Measurements from ENCODE around the gene AK1. TPM values are rescaled to one million over a fixed set of nuclear protein-coding genes. Genes with fewer than 3 reads are reported as not detected.
A peak's percentile ranks its signal among the peaks of the same experiment; 100 is the strongest.

The AK1 gene
- total and polyA plus RNA-seq, 10 of the 15 experiments (the other 5 are each of a cell fraction or from before 2014, with no cell fraction given) = 0.23 to 3.1 (median 1.8) TPM

DNA sequence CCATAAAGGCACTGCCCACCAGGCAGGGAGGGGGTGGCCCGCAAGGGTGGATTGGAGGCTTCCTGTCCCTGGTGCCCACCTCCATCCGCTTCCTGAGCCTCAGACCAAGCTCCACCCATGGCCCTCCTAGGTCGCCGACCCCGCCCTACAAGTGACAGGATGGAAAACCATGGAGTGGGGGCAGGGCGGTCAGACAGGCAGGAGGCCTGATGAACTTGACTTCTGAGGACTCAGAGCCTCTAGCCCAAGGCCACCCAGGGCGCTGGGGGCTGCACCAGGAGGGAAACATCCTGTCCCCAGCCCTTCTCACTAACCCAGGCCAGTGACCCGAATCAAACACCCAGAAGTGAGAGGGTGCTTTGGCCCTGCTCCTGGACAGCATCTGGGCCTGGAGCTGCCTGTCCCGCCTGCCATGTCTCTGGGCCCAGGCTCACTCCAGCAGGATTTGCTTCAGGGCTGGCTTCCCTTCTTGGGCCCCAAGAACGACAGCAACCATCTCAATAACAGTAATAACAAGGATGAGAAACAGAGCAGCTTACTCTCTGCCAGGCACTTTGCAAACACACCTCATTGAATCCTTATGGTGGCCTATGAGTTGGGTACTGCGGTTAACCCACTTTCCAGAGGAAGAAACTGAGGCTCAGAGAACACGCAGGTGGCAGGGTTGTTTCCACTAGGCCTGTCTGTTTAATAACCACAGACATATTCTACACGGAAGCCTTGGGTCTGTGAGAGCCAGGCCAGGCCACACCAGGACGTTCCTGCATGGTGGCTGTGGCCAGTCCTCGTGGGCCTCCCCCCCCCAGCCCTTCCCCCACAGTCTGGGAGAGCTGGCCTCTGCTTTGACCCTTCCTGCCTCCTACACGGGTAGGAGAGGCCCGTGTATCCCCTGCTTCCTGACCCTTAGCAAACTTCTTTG is 26.3 kb upstream of the AK1 start (continued):
- TF ChIP-seq, protein P1, sequence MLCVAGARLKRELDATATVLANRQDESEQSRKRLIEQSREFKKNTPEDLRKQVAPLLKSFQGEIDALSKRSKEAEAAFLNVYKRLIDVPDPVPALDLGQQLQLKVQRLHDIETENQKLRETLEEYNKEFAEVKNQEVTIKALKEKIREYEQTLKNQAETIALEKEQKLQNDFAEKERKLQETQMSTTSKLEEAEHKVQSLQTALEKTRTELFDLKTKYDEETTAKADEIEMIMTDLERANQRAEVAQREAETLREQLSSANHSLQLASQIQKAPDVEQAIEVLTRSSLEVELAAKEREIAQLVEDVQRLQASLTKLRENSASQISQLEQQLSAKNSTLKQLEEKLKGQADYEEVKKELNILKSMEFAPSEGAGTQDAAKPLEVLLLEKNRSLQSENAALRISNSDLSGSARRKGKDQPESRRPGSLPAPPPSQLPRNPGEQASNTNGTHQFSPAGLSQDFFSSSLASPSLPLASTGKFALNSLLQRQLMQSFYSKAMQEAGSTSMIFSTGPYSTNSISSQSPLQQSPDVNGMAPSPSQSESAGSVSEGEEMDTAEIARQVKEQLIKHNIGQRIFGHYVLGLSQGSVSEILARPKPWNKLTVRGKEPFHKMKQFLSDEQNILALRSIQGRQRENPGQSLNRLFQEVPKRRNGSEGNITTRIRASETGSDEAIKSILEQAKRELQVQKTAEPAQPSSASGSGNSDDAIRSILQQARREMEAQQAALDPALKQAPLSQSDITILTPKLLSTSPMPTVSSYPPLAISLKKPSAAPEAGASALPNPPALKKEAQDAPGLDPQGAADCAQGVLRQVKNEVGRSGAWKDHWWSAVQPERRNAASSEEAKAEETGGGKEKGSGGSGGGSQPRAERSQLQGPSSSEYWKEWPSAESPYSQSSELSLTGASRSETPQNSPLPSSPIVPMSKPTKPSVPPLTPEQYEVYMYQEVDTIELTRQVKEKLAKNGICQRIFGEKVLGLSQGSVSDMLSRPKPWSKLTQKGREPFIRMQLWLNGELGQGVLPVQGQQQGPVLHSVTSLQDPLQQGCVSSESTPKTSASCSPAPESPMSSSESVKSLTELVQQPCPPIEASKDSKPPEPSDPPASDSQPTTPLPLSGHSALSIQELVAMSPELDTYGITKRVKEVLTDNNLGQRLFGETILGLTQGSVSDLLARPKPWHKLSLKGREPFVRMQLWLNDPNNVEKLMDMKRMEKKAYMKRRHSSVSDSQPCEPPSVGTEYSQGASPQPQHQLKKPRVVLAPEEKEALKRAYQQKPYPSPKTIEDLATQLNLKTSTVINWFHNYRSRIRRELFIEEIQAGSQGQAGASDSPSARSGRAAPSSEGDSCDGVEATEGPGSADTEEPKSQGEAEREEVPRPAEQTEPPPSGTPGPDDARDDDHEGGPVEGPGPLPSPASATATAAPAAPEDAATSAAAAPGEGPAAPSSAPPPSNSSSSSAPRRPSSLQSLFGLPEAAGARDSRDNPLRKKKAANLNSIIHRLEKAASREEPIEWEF (IDR thresholded peaks at IDR 0.05; ENCODE audit: insufficient replicate concordance, low read depth, low read length) = no peak
- TF ChIP-seq SMAD1 (IDR thresholded peaks at IDR 0.05; ENCODE audit: low read depth, partially characterized antibody) (no peak), IKZF1 (conservative IDR thresholded peaks at IDR 0.05) (peak; percentile 55; the same call in 1 of the 2 replicates), SRF (IDR thresholded peaks at IDR 0.05; ENCODE audit: low read depth in 2 of 2, low read length in 2 of 2) (no peak), RCOR1 (conservative IDR thresholded peaks at IDR 0.05; ENCODE audit: low read depth, low read length) (no peak), GABPA (IDR thresholded peaks at IDR 0.05; ENCODE audit: low read depth) (no peak), MTA2 (IDR thresholded peaks at IDR 0.05; ENCODE audit: low read depth) (no peak), CBX3 (IDR thresholded peaks at IDR 0.05; ENCODE audit: borderline replicate concordance, low read depth) (no peak), GATAD2B (conservative IDR thresholded peaks at IDR 0.05; ENCODE audit: low read depth) (0 out of 2 replicates have a peak, but pooled peaks have one; percentile 22), NR2C1 (IDR thresholded peaks at IDR 0.05) (no peak; the same call in 1 of the 2 replicates), CBX5 (IDR thresholded peaks at IDR 0.05; ENCODE audit: low read depth) (no peak), EED (IDR thresholded peaks at IDR 0.05; ENCODE audit: low read depth) (no peak)
- TF ChIP-seq, protein P2, sequence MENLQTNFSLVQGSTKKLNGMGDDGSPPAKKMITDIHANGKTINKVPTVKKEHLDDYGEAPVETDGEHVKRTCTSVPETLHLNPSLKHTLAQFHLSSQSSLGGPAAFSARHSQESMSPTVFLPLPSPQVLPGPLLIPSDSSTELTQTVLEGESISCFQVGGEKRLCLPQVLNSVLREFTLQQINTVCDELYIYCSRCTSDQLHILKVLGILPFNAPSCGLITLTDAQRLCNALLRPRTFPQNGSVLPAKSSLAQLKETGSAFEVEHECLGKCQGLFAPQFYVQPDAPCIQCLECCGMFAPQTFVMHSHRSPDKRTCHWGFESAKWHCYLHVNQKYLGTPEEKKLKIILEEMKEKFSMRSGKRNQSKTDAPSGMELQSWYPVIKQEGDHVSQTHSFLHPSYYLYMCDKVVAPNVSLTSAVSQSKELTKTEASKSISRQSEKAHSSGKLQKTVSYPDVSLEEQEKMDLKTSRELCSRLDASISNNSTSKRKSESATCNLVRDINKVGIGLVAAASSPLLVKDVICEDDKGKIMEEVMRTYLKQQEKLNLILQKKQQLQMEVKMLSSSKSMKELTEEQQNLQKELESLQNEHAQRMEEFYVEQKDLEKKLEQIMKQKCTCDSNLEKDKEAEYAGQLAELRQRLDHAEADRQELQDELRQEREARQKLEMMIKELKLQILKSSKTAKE (IDR thresholded peaks at IDR 0.05; ENCODE audit: low read depth, poor library complexity, severe bottlenecking) = no peak
- TF ChIP-seq, protein P3, sequence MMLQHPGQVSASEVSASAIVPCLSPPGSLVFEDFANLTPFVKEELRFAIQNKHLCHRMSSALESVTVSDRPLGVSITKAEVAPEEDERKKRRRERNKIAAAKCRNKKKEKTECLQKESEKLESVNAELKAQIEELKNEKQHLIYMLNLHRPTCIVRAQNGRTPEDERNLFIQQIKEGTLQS (IDR thresholded peaks at IDR 0.05; ENCODE audit: borderline replicate concordance, extremely low read depth, low read depth, low read length) = no peak

Data from GM12878 (cell line).